HG03025 (cell line): ENCODE measurements around the gene RAP1GAP.
"Not testable (repeated sequence)": the region's sequence is repeated elsewhere in the genome, so short reads cannot be mapped to it uniquely, and the experiment has no call there.

Experiments
- ATAC-seq: cut with Tn5 transposase; IDR thresholded peaks from one replicate; pipeline ENCODE4 v1.9.1; 2021; ENCODE audit warnings: mild to moderate bottlenecking, moderate library complexity; ENCODE audit not compliant: unreplicated experiment, low FRiP score

Gene RAP1GAP

GRCh38 chr1:21575351-21575942 lies 93.7 kb downstream of the RAP1GAP start:
- no peak for ATAC-seq

DNA sequence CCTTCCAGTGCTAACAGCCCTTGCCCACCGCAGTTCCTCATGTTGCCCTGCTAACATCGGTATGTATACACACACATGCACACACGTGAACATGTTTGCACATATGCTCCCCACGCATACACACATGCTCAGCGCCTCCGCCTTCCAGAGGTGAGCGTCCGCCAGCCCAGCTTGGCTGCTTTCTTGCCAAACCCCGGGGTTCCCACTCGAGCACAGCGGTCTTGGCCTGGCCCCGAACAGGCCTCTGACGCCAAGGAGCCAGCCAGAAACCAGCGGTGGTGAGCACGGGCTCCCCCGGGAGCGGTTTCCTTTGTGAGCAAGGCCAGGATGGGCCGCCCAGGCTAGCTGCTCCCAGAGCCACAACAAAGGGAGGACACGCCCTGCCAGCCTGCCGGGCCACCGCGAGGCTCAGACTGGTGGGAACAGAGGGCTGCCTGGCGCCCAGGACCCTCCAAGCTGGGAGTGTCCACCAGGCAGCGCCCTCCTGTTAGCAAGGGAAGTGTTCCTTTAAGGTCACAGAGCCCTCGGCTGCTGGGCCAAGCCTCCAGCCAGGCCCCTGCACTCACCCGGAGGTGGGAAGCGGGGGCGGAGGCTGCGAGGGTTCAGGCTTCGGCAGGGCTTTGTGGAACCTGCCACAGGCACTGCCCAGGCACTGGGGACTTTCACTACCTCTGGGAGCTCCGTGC lies 94.5 kb downstream of the RAP1GAP start:
- no peak for ATAC-seq

- ATAC-seq = no peak
Observed at GRCh38 chr1:21573971-21574465, 95.1 kb downstream of the RAP1GAP start.

- no peak for ATAC-seq
Observed at GRCh38 chr1:21573475-21573874, 95.7 kb downstream of the RAP1GAP start.

DNA sequence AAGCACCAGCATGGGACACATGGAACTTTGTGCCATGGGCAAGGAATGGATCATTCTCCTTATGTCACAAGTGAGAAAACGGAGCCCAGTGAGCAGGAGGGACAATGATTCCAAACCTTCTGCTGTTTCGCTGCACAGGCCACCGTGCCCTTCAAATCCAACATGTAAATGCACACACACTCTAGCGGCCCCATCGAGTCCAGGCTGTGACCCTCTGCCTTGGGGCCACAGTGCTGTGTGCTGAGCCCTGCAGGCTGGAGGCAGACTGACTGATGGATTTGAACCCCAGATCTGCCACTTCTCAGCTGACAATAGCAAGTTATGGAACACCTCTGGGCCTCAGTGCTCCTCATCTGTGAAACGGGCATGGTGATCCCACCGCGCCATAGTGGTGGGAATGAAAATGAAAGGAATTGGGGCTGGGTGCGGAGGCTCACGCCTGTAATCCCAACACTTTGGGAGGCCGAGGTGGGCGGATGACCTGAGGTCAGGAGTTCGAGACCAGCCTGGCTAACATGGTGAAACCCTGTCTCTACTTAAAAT lies 96.4 kb downstream of the RAP1GAP start:
- ATAC-seq = no peak

DNA sequence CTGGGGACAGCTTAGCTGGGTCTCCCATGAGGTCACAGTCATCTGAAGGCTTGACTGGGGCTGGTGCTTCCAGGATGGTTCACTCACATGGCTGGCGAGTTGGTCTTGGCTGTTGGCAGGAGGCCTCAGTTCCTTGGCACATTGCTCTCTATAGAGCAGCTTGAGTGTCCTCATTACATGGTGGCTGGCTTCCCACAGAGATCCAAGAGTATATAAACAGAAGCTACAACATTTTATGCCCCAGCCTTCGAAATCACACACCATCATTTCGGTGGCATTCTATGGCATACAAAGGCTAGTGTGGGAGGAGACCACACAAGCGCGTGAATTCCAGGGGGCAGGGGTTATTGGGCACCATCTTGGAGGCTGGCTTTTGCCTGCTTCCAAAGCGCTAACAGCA lies 96.9 kb downstream of the RAP1GAP start:
- ATAC-seq = no peak

DNA sequence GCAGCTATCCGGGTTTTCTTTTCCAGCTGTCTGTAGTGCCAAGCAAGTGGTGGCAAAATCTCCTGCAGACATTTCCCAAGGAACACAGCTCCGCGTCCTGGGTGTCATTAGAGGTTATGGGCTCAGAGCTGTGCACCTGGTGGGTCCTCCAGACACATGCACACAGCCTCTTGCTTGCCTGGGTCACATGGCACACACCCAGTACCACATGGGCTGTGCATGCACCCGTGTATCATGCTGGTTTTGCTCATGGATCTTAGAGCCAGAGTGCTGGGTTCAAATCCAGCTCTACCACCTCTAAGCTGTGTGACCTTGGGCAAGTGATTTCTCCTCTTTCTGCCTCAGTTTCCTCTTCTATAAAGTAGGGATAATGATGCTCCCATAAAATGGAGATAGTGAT lies 98.3 kb downstream of the RAP1GAP start:
- no peak for ATAC-seq

DNA sequence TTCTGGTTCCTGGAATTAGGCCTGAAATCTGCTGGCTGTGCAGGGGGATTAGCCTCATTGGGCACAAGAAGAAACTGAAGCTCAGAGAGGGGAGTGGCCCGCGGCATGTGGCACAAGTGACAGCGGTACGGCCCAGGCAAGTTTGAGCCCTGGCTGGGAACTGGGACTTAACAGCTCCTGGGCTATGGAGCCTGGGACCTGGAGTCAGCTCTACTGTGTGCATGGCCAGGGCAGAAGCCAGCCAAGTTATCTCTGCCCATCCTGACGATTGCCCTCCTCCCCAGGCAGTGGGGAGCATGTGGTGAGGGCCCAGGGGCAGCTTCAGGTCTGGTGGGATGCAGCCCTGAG lies 98.7 kb downstream of the RAP1GAP start:
- ATAC-seq = no peak

- no peak for ATAC-seq
Observed at GRCh38 chr1:21569820-21570527, 99.2 kb downstream of the RAP1GAP start.

GRCh38 chr1:21568809-21569385 lies 100.3 kb downstream of the RAP1GAP start:
- no peak for ATAC-seq

GRCh38 chr1:21568006-21568746 lies 101.0 kb downstream of the RAP1GAP start:
- ATAC-seq = no peak

- no peak for ATAC-seq
Observed at GRCh38 chr1:21567241-21568005, 101.7 kb downstream of the RAP1GAP start.

GRCh38 chr1:21566361-21566760 lies 102.8 kb downstream of the RAP1GAP start:
- not testable (repeated sequence) for ATAC-seq

GRCh38 chr1:21565285-21565684 lies 103.9 kb downstream of the RAP1GAP start:
- ATAC-seq = no peak

GRCh38 chr1:21564521-21565095 lies 104.5 kb downstream of the RAP1GAP start:
- no peak for ATAC-seq

DNA sequence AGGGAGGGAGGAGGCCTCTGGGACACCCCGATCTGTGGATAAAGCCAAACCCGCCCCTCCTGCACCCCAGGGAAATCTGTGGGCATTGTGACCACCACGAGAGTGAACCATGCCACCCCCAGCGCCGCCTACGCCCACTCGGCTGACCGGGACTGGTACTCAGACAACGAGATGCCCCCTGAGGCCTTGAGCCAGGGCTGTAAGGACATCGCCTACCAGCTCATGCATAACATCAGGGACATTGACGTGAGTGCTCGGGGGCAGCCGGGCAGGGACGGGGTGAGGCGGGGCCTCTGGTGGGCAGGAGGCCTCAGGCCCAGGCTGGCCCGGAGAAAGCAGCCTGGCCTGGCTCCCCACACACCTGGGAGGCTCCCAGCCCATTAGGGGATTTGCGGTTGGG lies 105.2 kb downstream of the RAP1GAP start:
- ATAC-seq = no peak

GRCh38 chr1:21562896-21563295 lies 106.3 kb downstream of the RAP1GAP start:
- ATAC-seq = no peak

DNA sequence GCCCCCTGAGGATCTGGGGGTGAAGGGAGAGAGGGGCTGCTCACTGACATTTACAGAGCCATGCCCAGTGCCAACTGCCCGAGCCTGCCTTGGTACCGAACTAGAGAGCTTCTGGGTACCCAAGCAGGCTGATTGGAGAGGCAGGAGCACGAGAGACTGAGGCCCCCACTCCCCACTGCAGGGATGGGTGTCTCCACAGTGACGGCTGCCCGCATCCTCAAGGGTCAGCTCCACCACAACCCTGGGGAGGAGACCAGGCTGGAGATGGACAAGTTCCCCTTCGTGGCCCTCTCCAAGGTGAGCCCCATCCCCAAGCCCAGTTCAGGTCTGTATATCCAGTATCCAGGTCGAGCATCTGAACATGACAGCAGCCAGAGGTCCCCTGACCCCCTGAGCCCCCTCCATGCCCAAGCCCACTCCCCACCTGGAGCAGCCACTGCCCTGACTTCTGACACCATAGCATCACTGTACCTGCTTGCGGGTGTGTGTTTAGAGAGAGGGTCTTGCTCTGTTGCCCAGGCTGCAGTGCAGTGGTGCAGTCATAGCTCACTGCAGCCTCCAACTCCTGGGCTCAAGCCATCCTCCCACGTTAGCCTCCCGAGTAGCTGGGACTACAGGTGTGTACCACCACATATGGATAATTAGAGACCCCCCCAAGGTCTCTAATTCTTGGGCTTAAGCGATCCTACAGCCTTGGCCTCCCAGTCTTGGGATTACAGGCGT lies 108.1 kb downstream of the RAP1GAP start:
- no peak for ATAC-seq
